RWPE1 (cell line): ENCODE results near the gene SLCO1B3.

Source experiments
- CTCF ChIA-PET: fragments of 350-600 bp; sonication (Branson Sonifier 250); formaldehyde crosslinking; extraction: SDS; loops from one replicate; lab custom pipeline; 2021; lab: Yijun Ruan, JAX
- POLR2A ChIA-PET: fragments of 400-600 bp; formaldehyde crosslinking; extraction: SDS; loops from one replicate; lab custom pipeline; 2020; ENCODE audit warnings: antibody characterized with exemption; ENCODE audit not compliant: low non-redundant PET; lab: Yijun Ruan, JAX
- DNase-seq: peaks from one replicate; pipeline ENCODE4 v3.0.0; 2012; ENCODE audit warnings: low spot score
- H3K27ac ChIP-seq: fragments of 450-650 bp; 2 replicates; pipeline ENCODE4 v1.5.1; 2017
- CTCF ChIP-seq: fragments of 450-650 bp; conservative IDR thresholded peaks from 2 replicates; pipeline ENCODE4 v1.5.1; 2017; ENCODE audit warnings: low read depth, mild to moderate bottlenecking

The SLCO1B3 gene

GRCh38 chr12:20863056-20863455 is 52.6 kb downstream of the SLCO1B3 start:
- POLR2A ChIA-PET = no interaction called here
- no peak for DNase-seq
- CTCF ChIA-PET = interaction anchor here (0.7 kb wide), 1 partner anchor 438 kb away, joined by 3 read pairs; no protein-coding TSS in a partner anchor
- no peak overlapping the region for H3K27ac ChIP-seq
- TF ChIP-seq CTCF = no peak

GRCh38 chr12:20865873-20866272 is 55.4 kb downstream of the SLCO1B3 start:
- DNase-seq = no peak
- TF ChIP-seq CTCF = no peak
- POLR2A ChIA-PET = no interaction called here
- H3K27ac ChIP-seq = no peak overlapping the region
- CTCF ChIA-PET = no interaction called here

- TF ChIP-seq CTCF = no peak
- POLR2A ChIA-PET = no interaction called here
- H3K27ac ChIP-seq = no peak overlapping the region
- CTCF ChIA-PET = no interaction called here
- no peak for DNase-seq
Observed at GRCh38 chr12:20868277-20868676, 57.8 kb downstream of the SLCO1B3 start.

- no peak for DNase-seq
- POLR2A ChIA-PET = no interaction called here
- TF ChIP-seq CTCF = no peak
- no peak overlapping the region for H3K27ac ChIP-seq
- CTCF ChIA-PET = no interaction called here
Observed at GRCh38 chr12:20883288-20883687, 72.8 kb downstream of the SLCO1B3 start.

- no peak for TF ChIP-seq CTCF
- ChIA-PET POLR2A (no interaction called here), CTCF (no interaction called here)
- no peak overlapping the region for H3K27ac ChIP-seq
- DNase-seq = no peak
Observed at GRCh38 chr12:20885116-20885515, 74.6 kb downstream of the SLCO1B3 start.

- no peak for DNase-seq
- ChIA-PET POLR2A (no interaction called here), CTCF (no interaction called here)
- no peak overlapping the region for H3K27ac ChIP-seq
- TF ChIP-seq CTCF = no peak
Observed at GRCh38 chr12:20885552-20885951, 75.0 kb downstream of the SLCO1B3 start.

- no peak for TF ChIP-seq CTCF
- DNase-seq = no peak
- H3K27ac ChIP-seq = no peak overlapping the region
- ChIA-PET CTCF (no interaction called here), POLR2A (no interaction called here)
Observed at GRCh38 chr12:20917269-20917668, 106.8 kb downstream of the SLCO1B3 start.
